GM12878 (cell line): Measurements from ENCODE around the gene ELANE. TPM values are rescaled to one million over a fixed set of nuclear protein-coding genes. Genes with fewer than 3 reads are reported as not detected.

Experiments used
- ATAC-seq: fragments of 200-7000 bp; cut with Tn5 transposase; 3 replicates; pipeline ENCODE4 v1.9.1; 2020; ENCODE audit warnings: mild to moderate bottlenecking, moderate library complexity
- BruUV-seq: library from RNA; stranded (reverse); fragments of 400-500 nt; replicated peaks from 2 replicates; lab custom pipeline; 2021; lab: Mats Ljungman, UMichigan
- CTCF ChIA-PET: fragments of 300-600 bp; sonication (Branson Sonifier 250); formaldehyde crosslinking; extraction: SDS; loops from one replicate; lab custom pipeline; 2021; ENCODE audit warnings: inconsistent platforms; lab: Yijun Ruan, JAX
- POLR2A ChIA-PET: fragments of 350-600 bp; formaldehyde crosslinking; extraction: SDS; loops from one replicate; lab custom pipeline; 2021; ENCODE audit warnings: inconsistent platforms; lab: Charles Lee
- RAD21 ChIA-PET: fragments of 300-600 bp; sonication (Branson Sonifier 250); formaldehyde crosslinking; loops from one replicate; lab custom pipeline; 2023; ENCODE audit warnings: antibody characterized with exemption; ENCODE audit not compliant: unreplicated experiment; lab: Charles Lee
- SMC1A ChIA-PET: fragments of 300-600 bp; sonication (Branson Sonifier 250); formaldehyde crosslinking; loops from one replicate; lab custom pipeline; 2023; ENCODE audit not compliant: unreplicated experiment, uncharacterized antibody; lab: Charles Lee
- DNase-seq: peaks from one replicate; pipeline ENCODE4 v3.0.0-alpha.2; 2011; ENCODE audit warnings: low read depth, low spot score
- FAIRE-seq: peaks from 3 replicates; lab custom pipeline; 2011; peaks lifted over from hg19 to GRCh38; lab: Jason Lieb, UNC
- H2AFZ ChIP-seq: 2 replicates; pipeline ENCODE4 v1.6.0; 2011; ENCODE audit warnings: low read depth, low read length, control low read depth; ENCODE audit not compliant: control insufficient read depth
- H3K27ac ChIP-seq: 2 replicates; pipeline ENCODE4 v1.5.1; 2011; ENCODE audit warnings: control low read depth; ENCODE audit not compliant: control insufficient read depth, insufficient read depth
- H3K27me3 ChIP-seq, 2 experiments: replicated peaks in 1 of 2; 2 replicates each; pipeline versions ENCODE4 v1.6.0 to v1.6.1; 2011; ENCODE audit warnings: low read length in 1 of 2; ENCODE audit not compliant: control insufficient read depth in 2 of 2, insufficient read depth in 2 of 2
- H3K36me3 ChIP-seq, 2 experiments: 2 replicates each; pipeline ENCODE4 v1.5.1; 2011; ENCODE audit warnings: low read length in 1 of 2; ENCODE audit not compliant: control insufficient read depth in 2 of 2, insufficient read depth in 2 of 2
- H3K4me1 ChIP-seq: 2 replicates; pipeline ENCODE4 v1.6.1; 2011; ENCODE audit warnings: mild to moderate bottlenecking, low read length, moderate library complexity, mixed read lengths; ENCODE audit not compliant: control insufficient read depth, insufficient read depth
- H3K4me2 ChIP-seq: 2 replicates; pipeline ENCODE4 v1.6.0; 2011; ENCODE audit warnings: control low read depth; ENCODE audit not compliant: control insufficient read depth, insufficient read depth
- H3K4me3 ChIP-seq: fragments of 200-600 bp; sonication (generic); 2 replicates; pipeline ENCODE4 v1.5.1; 2016
- H3K79me2 ChIP-seq: 2 replicates; pipeline ENCODE4 v1.6.0; 2011; ENCODE audit warnings: low read length; ENCODE audit not compliant: control insufficient read depth, insufficient read depth
- H3K9ac ChIP-seq: 2 replicates; pipeline ENCODE4 v1.8.0; 2011; ENCODE audit warnings: low read length, control low read depth, mixed read lengths; ENCODE audit not compliant: control insufficient read depth, insufficient read depth
- H3K9me3 ChIP-seq: replicated peaks from 3 replicates; pipeline ENCODE4 v1.5.1; 2011; ENCODE audit warnings: mild to moderate bottlenecking, low read length; ENCODE audit not compliant: control insufficient read depth, insufficient read depth
- H4K20me1 ChIP-seq: 2 replicates; pipeline ENCODE4 v1.6.0; 2011; ENCODE audit not compliant: control insufficient read depth, insufficient read depth
- ATF7 ChIP-seq: fragments of 450-650 bp; IDR thresholded peaks from 2 replicates; pipeline ENCODE4 v1.6.1; 2016; ENCODE audit warnings: low read depth, mild to moderate bottlenecking
- CBFB ChIP-seq: IDR thresholded peaks from 2 replicates; pipeline ENCODE4 v1.6.1; 2016; ENCODE audit warnings: antibody characterized with exemption, low read depth
- CBX5 ChIP-seq: sonication (generic); IDR thresholded peaks from 2 replicates; pipeline ENCODE4 v1.6.1; 2016; ENCODE audit warnings: low read depth, moderate library complexity, mild to moderate bottlenecking, inconsistent platforms
- EP300 ChIP-seq, 2 experiments: fragments of 150-350 bp in 1 of 2; IDR thresholded peaks; 2 replicates each; pipeline ENCODE4 v1.6.1; 2011 to 2012; ENCODE audit warnings: low read depth in 2 of 2, low read length in 2 of 2, borderline replicate concordance in 1 of 2, improper control_type of control experiment in 1 of 2, inconsistent platforms in 1 of 2; ENCODE audit not compliant: control insufficient read depth in 1 of 2
- ESRRA ChIP-seq: IDR thresholded peaks from 2 replicates; pipeline ENCODE4 v1.6.1; 2012; ENCODE audit warnings: mild to moderate bottlenecking, low read length, improper control_type of control experiment
- HDAC6 ChIP-seq: fragments of 200-600 bp; sonication (generic); IDR thresholded peaks from one replicate; pipeline ENCODE4 v1.8.0; 2017; ENCODE audit warnings: antibody characterized with exemption; ENCODE audit not compliant: unreplicated experiment
- IRF3 ChIP-seq: fragments of 450-650 bp; IDR thresholded peaks from 2 replicates; pipeline ENCODE4 v1.6.1; 2014; ENCODE audit warnings: mild to moderate bottlenecking
- MAX ChIP-seq: IDR thresholded peaks from 2 replicates; pipeline ENCODE4 v1.6.1; 2012; ENCODE audit warnings: low read depth, low read length, improper control_type of control experiment
- MLLT1 ChIP-seq: fragments of 450-650 bp; IDR thresholded peaks from 2 replicates; pipeline ENCODE4 v1.6.1; 2016; ENCODE audit warnings: mild to moderate bottlenecking
- NFYB ChIP-seq: IDR thresholded peaks from 2 replicates; pipeline ENCODE4 v1.6.1; 2011; ENCODE audit warnings: low read depth, mild to moderate bottlenecking, low read length, improper control_type of control experiment, moderate library complexity; ENCODE audit not compliant: insufficient read depth
- NR2F1 ChIP-seq: fragments of 450-650 bp; conservative IDR thresholded peaks from 2 replicates; pipeline ENCODE4 v1.6.1; 2017; ENCODE audit warnings: mild to moderate bottlenecking
- PAX8 ChIP-seq: fragments of 450-650 bp; IDR thresholded peaks from 2 replicates; pipeline ENCODE4 v1.6.1; 2017; ENCODE audit warnings: mild to moderate bottlenecking, moderate library complexity
- POLR2A ChIP-seq: IDR thresholded peaks from 2 replicates; pipeline ENCODE4 v1.6.1; 2011; ENCODE audit warnings: low read depth, mild to moderate bottlenecking, low read length
- RAD51 ChIP-seq: fragments of 450-650 bp; IDR thresholded peaks from 2 replicates; pipeline ENCODE4 v1.6.1; 2016; ENCODE audit warnings: moderate library complexity, mild to moderate bottlenecking, inconsistent platforms
- SUZ12 ChIP-seq: fragments of 200-600 bp; sonication (generic); IDR thresholded peaks from one replicate; pipeline ENCODE4 v1.6.1; 2018; ENCODE audit warnings: antibody characterized with exemption, mild to moderate bottlenecking; ENCODE audit not compliant: unreplicated experiment
- TARDBP ChIP-seq: IDR thresholded peaks from 2 replicates; pipeline ENCODE4 v1.6.1; 2016; ENCODE audit warnings: borderline replicate concordance
- ZNF24 ChIP-seq: fragments of 450-650 bp; IDR thresholded peaks from 2 replicates; pipeline ENCODE4 v1.6.1; 2017; ENCODE audit warnings: antibody characterized with exemption, mild to moderate bottlenecking
- WGBS: methylation state at CpG from one replicate; pipeline ENCODE4 v1.1.6; 2016; ENCODE audit warnings: low lambda C conversion rate; ENCODE audit not compliant: insufficient replicate concordance, insufficient coverage; ENCODE audit errors: missing lambda C conversion rate; 5-methylcytosine and 5-hydroxymethylcytosine counted together
- in situ Hi-C: fragments of 300-500 bp; cut with MboI; formaldehyde crosslinking; loops from 9 replicates; pipeline ENCODE4 v1.14.3; 2018; ENCODE audit warnings: mixed read lengths
- intact Hi-C: fragments of 100-400 bp; cut with micrococcal nuclease; formaldehyde crosslinking; loops from one replicate; pipeline ENCODE4 v1.14.2; 2022; ENCODE audit not compliant: unreplicated experiment
- polyA plus RNA-seq, 11 experiments: library from polyadenylated mRNA; depleted of rRNA in 4 of 11; unstranded in 6 of 11; stranded (reverse) in 5 of 11; fragments of >200 nt; fragmentation: Nextera tagmentation in 4 of 11; fragmentation: Illumina TruSeq in 1 of 11; extraction: Ambion mirVana in 4 of 11; extraction: Trizol in 1 of 11; gene quantifications; 1 replicate in 1 of 11; 2 replicates in 10 of 11; pipeline versions ENCODE4 v1.2.1 to v1.2.3, GENCODE V29; 2011 to 2016; ENCODE audit warnings: inconsistent platforms in 2 of 11, missing spikeins in 2 of 11, low read depth in 1 of 11
- total RNA-seq, 4 experiments: library from RNA; depleted of rRNA in 3 of 4; stranded (reverse); fragments of >200 nt in 3 of 4; fragmentation: Illumina TruSeq in 1 of 4; extraction: Trizol in 1 of 4; gene quantifications; 2 replicates each; pipeline versions ENCODE4 v1.2.1 to v1.2.3, GENCODE V29; 2013 to 2021

Gene ELANE
- total and polyA plus RNA-seq, 10 of the 15 experiments (the other 5 are each of a cell fraction or from before 2014, with no cell fraction given) = not detected

- CTCF ChIA-PET = interaction anchor here (0.8 kb wide), 1 partner anchor 32 kb away, joined by 3 read pairs; no protein-coding TSS in a partner anchor
- Histone ChIP-seq H3K9ac (no peak overlapping the region), H3K36me3 (no peaks in the 10 kb centered on the region; a peak in 1 of 4 replicates), H3K4me2 (no peak overlapping the region), H3K9me3 (no peaks in the 10 kb centered on the region), H3K27me3 (no peaks in the 10 kb centered on the region), H3K79me2 (no peaks in the 10 kb centered on the region), H3K4me3 (no peak overlapping the region), H3K27ac (no peak overlapping the region), H4K20me1 (no peaks in the 10 kb centered on the region), H2AFZ (no peak overlapping the region), H3K4me1 (peaks cover 10% of the 10 kb centered on the region)
- no peak for FAIRE-seq
- SMC1A ChIA-PET = no interaction called here
- in situ Hi-C loops = no loop called here
- intact Hi-C loops = no loop called here
- RAD21 ChIA-PET = no interaction called here
- no peak for DNase-seq
- POLR2A ChIA-PET = no interaction called here
- TF ChIP-seq ZNF24 (no peak), POLR2A (0 out of 2 replicates have a peak, but pooled peaks have one; percentile 29), IRF3 (no peak)
- ATAC-seq = no peak
- BruUV-seq = no TSS peak
- 92% methylated on average over 24 of the region's 38 CpGs for WGBS
These were observed 14.7 kb downstream of the ELANE start for GRCh38 chr19:866769-867300.

- no peaks in the 10 kb centered on the region for H3K27me3 ChIP-seq
- intact Hi-C loops = no loop called here
- TF ChIP-seq ESRRA = no peak
- no peak for TF ChIP-seq TARDBP
- no peak for TF ChIP-seq PAX8
- no peak for TF ChIP-seq ATF7
- no peak for TF ChIP-seq CBX5
- no peak for TF ChIP-seq RAD51
- no peak for TF ChIP-seq EP300 (IDR thresholded peaks at IDR 0.05; ENCODE audit: borderline replicate concordance in 1 of 2, control insufficient read depth in 1 of 2, low read depth in 2 of 2, low read length in 2 of 2)
- TF ChIP-seq NR2F1 = no peak
- TF ChIP-seq SUZ12 = no peak
- no peak for TF ChIP-seq HDAC6
- TF ChIP-seq MAX = no peak
- TF ChIP-seq MLLT1 = no peak
- TF ChIP-seq NFYB = no peak
- no peak for TF ChIP-seq CBFB
These were observed 15.2 kb downstream of the ELANE start for GRCh38 chr19:867301-867793.

More at GRCh38 chr19:867301-867793, 15.2 kb downstream of the ELANE start:
- in situ Hi-C loops = no loop called here
- RAD21 ChIA-PET = no interaction called here
- H3K36me3 ChIP-seq = no peaks in the 10 kb centered on the region; a peak in 1 of 4 replicates
- H4K20me1 ChIP-seq = no peaks in the 10 kb centered on the region
- 96% methylated on average over 14 of the region's 16 CpGs for WGBS
- no peak overlapping the region for H3K27ac ChIP-seq
- H3K4me1 ChIP-seq = peaks cover 10% of the 10 kb centered on the region
- no peak overlapping the region for H3K4me3 ChIP-seq
- CTCF ChIA-PET = interaction anchor here (0.8 kb wide), 1 partner anchor 31 kb away, joined by 3 read pairs; no protein-coding TSS in a partner anchor
- no peak overlapping the region for H3K4me2 ChIP-seq
- no peaks in the 10 kb centered on the region for H3K79me2 ChIP-seq
- H3K9ac ChIP-seq = no peak overlapping the region
- H3K9me3 ChIP-seq = no peaks in the 10 kb centered on the region
- no peak overlapping the region for H2AFZ ChIP-seq
- BruUV-seq = no TSS peak
- POLR2A ChIA-PET = no interaction called here
- DNase-seq (no peak), ATAC-seq (no peak), FAIRE-seq (no peak)
- SMC1A ChIA-PET = no interaction called here
